H1 (cell line): ENCODE results near the gene ZNF367. TPM values are rescaled to one million over a fixed set of nuclear protein-coding genes. Genes with fewer than 3 reads are reported as not detected.
A peak's percentile ranks its signal among the peaks of the same experiment; 100 is the strongest.

Source experiments
- CTCF ChIA-PET: fragments of 300-600 bp; sonication (Branson Sonifier 250); formaldehyde crosslinking; loops from one replicate; lab custom pipeline; 2021; ENCODE audit not compliant: partially characterized antibody; lab: Charles Lee
- POLR2A ChIA-PET: fragments of 300-600 bp; sonication (Branson Sonifier 250); formaldehyde crosslinking; loops from one replicate; lab custom pipeline; 2021; ENCODE audit warnings: inconsistent platforms; ENCODE audit not compliant: partially characterized antibody; lab: Charles Lee
- DNase-seq, 2 experiments: peaks; one replicate each; pipeline versions ENCODE4 v3.0.0 to v3.0.0-alpha.2; 2010 to 2022; ENCODE audit warnings: low spot score in 2 of 2, low read depth in 1 of 2, mixed read lengths in 1 of 2
- FAIRE-seq: peaks from 2 replicates; lab custom pipeline; 2011; peaks lifted over from hg19 to GRCh38; lab: Jason Lieb, UNC
- H2AFZ ChIP-seq: 2 replicates; pipeline ENCODE4 v1.8.1; 2012; ENCODE audit warnings: low read length, inconsistent platforms
- H2AK5ac ChIP-seq: 2 replicates; pipeline ENCODE4 v1.6.1; 2013; ENCODE audit warnings: low read depth, low read length
- H2BK120ac ChIP-seq: replicated peaks from 2 replicates; pipeline ENCODE3; 2013; ENCODE audit warnings: low read depth, low read length, inconsistent platforms
- H2BK12ac ChIP-seq: 2 replicates; pipeline ENCODE4 v1.6.1; 2013; ENCODE audit warnings: low read depth, low read length
- H2BK15ac ChIP-seq: 2 replicates; pipeline ENCODE4 v1.6.1; 2013; ENCODE audit warnings: low read length
- H2BK20ac ChIP-seq: 2 replicates; pipeline ENCODE4 v1.6.1; 2013; ENCODE audit warnings: low read length
- H2BK5ac ChIP-seq: 2 replicates; pipeline ENCODE4 v1.6.1; 2013; ENCODE audit warnings: low read depth, low read length
- H3K14ac ChIP-seq: 2 replicates; pipeline ENCODE4 v1.6.1; 2013; ENCODE audit warnings: inconsistent platforms; ENCODE audit not compliant: insufficient read length
- H3K18ac ChIP-seq: 2 replicates; pipeline ENCODE4 v1.6.1; 2013; ENCODE audit warnings: low read length; ENCODE audit errors: extremely low read depth
- H3K23ac ChIP-seq: 2 replicates; pipeline ENCODE4 v1.6.1; 2013; ENCODE audit warnings: inconsistent platforms; ENCODE audit not compliant: insufficient read length
- H3K23me2 ChIP-seq: 2 replicates; pipeline ENCODE4 v1.6.1; 2013; ENCODE audit warnings: low read depth, low read length
- H3K27ac ChIP-seq: 2 replicates; pipeline ENCODE4 v1.6.1; 2011; ENCODE audit warnings: low read depth, low read length, inconsistent platforms
- H3K27me3 ChIP-seq, 4 experiments: replicated peaks in 1 of 4; 1 replicate in 1 of 4; 2 replicates in 3 of 4; pipeline versions ENCODE4 v1.6.1 to v1.8.1; 2011 to 2013; ENCODE audit warnings: low read length in 3 of 4, mild to moderate bottlenecking in 3 of 4, inconsistent platforms in 2 of 4, mixed read lengths in 2 of 4, moderate library complexity in 1 of 4; ENCODE audit not compliant: control insufficient read depth in 3 of 4, insufficient read depth in 3 of 4; ENCODE audit errors: extremely low read depth in 1 of 4
- H3K36me3 ChIP-seq, 4 experiments: 2 replicates each; pipeline versions ENCODE4 v1.6.1 to v1.8.1; 2011 to 2013; ENCODE audit warnings: mild to moderate bottlenecking in 4 of 4, low read length in 3 of 4, moderate library complexity in 2 of 4, control low read depth in 1 of 4, inconsistent platforms in 1 of 4; ENCODE audit not compliant: insufficient read depth in 4 of 4, control insufficient read depth in 2 of 4
- H3K4ac ChIP-seq: replicated peaks from 2 replicates; pipeline ENCODE3; 2013; ENCODE audit warnings: low read length, low read depth, mixed read lengths, inconsistent platforms; ENCODE audit not compliant: insufficient read length
- H3K4me1 ChIP-seq, 4 experiments: replicated peaks in 1 of 4; 1 replicate in 1 of 4; 2 replicates in 3 of 4; pipeline versions ENCODE4 v1.6.1 to v1.8.1; 2011 to 2013; ENCODE audit warnings: low read length in 3 of 4, inconsistent platforms in 2 of 4, mixed read lengths in 1 of 4; ENCODE audit not compliant: insufficient read depth in 4 of 4, control insufficient read depth in 3 of 4
- H3K4me2 ChIP-seq, 2 experiments: 2 replicates each; pipeline versions ENCODE4 v1.6.1 to v1.8.1; 2011 to 2013; ENCODE audit warnings: low read depth in 2 of 2, low read length in 2 of 2, control low read depth in 1 of 2, inconsistent platforms in 1 of 2, mild to moderate bottlenecking in 1 of 2; ENCODE audit not compliant: insufficient read depth in 1 of 2
- H3K4me3 ChIP-seq, 4 experiments: fragments of 200-600, 300-600 bp in 1 of 4; sonication (generic), shearing (Covaris generic), sonication (Bioruptor Twin) in 1 of 4; 2 replicates each; pipeline versions ENCODE4 v1.5.1 to v1.8.1; 2011 to 2016; ENCODE audit warnings: low read length in 4 of 4, low read depth in 3 of 4, control low read depth in 2 of 4, inconsistent platforms in 2 of 4, mild to moderate bottlenecking in 2 of 4, mixed read lengths in 1 of 4, moderate library complexity in 1 of 4; ENCODE audit not compliant: insufficient read depth in 2 of 4; ENCODE audit errors: extremely low read depth in 1 of 4
- H3K56ac ChIP-seq: replicated peaks from 2 replicates; pipeline ENCODE3; 2013; ENCODE audit warnings: low read depth, mild to moderate bottlenecking, mixed read lengths, low read length, inconsistent platforms; ENCODE audit not compliant: insufficient read length
- H3K79me1 ChIP-seq: 2 replicates; pipeline ENCODE4 v1.6.1; 2013; ENCODE audit warnings: low read depth, low read length, control low read depth
- H3K79me2 ChIP-seq, 2 experiments: 2 replicates each; pipeline versions ENCODE4 v1.6.1 to v1.8.1; 2012 to 2013; ENCODE audit warnings: low read length in 2 of 2, mild to moderate bottlenecking in 2 of 2, inconsistent platforms in 1 of 2; ENCODE audit not compliant: insufficient read depth in 2 of 2, control insufficient read depth in 1 of 2
- H3K9ac ChIP-seq, 4 experiments: replicated peaks in 1 of 4; 1 replicate in 1 of 4; 2 replicates in 3 of 4; pipeline versions ENCODE4 v1.6.1 to v1.8.1; 2011 to 2013; ENCODE audit warnings: low read depth in 3 of 4, low read length in 3 of 4, control low read depth in 2 of 4, mild to moderate bottlenecking in 2 of 4, moderate library complexity in 2 of 4, inconsistent platforms in 1 of 4; ENCODE audit errors: extremely low read depth in 1 of 4
- H3K9me3 ChIP-seq, 2 experiments: 2 replicates each; pipeline versions ENCODE4 v1.6.1 to v1.8.1; 2012 to 2013; ENCODE audit warnings: mild to moderate bottlenecking in 2 of 2, moderate library complexity in 2 of 2, control low read depth in 1 of 2, inconsistent platforms in 1 of 2, low read depth in 1 of 2, low read length in 1 of 2, mixed read lengths in 1 of 2; ENCODE audit not compliant: insufficient read depth in 2 of 2
- H4K20me1 ChIP-seq, 2 experiments: replicated peaks in 1 of 2; 2 replicates each; pipeline versions ENCODE3 to v1.8.1; 2011 to 2013; ENCODE audit warnings: inconsistent platforms in 2 of 2, low read length in 2 of 2, mild to moderate bottlenecking in 1 of 2; ENCODE audit not compliant: insufficient read depth in 2 of 2, control insufficient read depth in 1 of 2
- H4K5ac ChIP-seq: 2 replicates; pipeline ENCODE4 v1.6.1; 2013; ENCODE audit warnings: low read length, low read depth, mixed read lengths, inconsistent platforms; ENCODE audit not compliant: insufficient read length
- H4K8ac ChIP-seq: 2 replicates; pipeline ENCODE4 v1.8.0; 2013; ENCODE audit warnings: mild to moderate bottlenecking, moderate library complexity, low read length, inconsistent platforms; ENCODE audit not compliant: insufficient read depth; ENCODE audit errors: extremely low read depth
- H4K91ac ChIP-seq: replicated peaks from 2 replicates; pipeline ENCODE3; 2013; ENCODE audit warnings: low read length, mixed read lengths, inconsistent platforms; ENCODE audit not compliant: insufficient read length
- MAFK ChIP-seq: IDR thresholded peaks from 2 replicates; pipeline ENCODE4 v1.6.1; 2012; ENCODE audit warnings: low read depth, mild to moderate bottlenecking, improper control_type of control experiment, low read length
- RFX5 ChIP-seq: IDR thresholded peaks from 2 replicates; pipeline ENCODE4 v1.6.1; 2011; ENCODE audit warnings: low read depth, low read length, improper control_type of control experiment, borderline replicate concordance
- SP1 ChIP-seq: IDR thresholded peaks from 2 replicates; pipeline ENCODE4 v1.6.1; 2011; ENCODE audit warnings: low read depth, low read length
- YY1 ChIP-seq: IDR thresholded peaks from 2 replicates; pipeline ENCODE4 v1.6.1; 2011; ENCODE audit warnings: low read depth, mild to moderate bottlenecking, low read length
- WGBS, 2 experiments: shearing (Covaris generic) in 1 of 2; methylation state at CpG; one replicate each; pipeline versions ENCODE4 v1.1.6 to v1.1.7; 2013 to 2015; ENCODE audit warnings: low lambda C conversion rate in 2 of 2, mixed read lengths in 2 of 2, inconsistent platforms in 1 of 2, low coverage in 1 of 2, missing lambda C conversion rate in 1 of 2; ENCODE audit not compliant: insufficient replicate concordance in 2 of 2, insufficient coverage in 1 of 2, insufficient read length in 1 of 2; ENCODE audit errors: extremely low coverage in 1 of 2, missing lambda C conversion rate in 1 of 2; 5-methylcytosine and 5-hydroxymethylcytosine counted together
- polyA plus RNA-seq, 7 experiments: library from polyadenylated mRNA; depleted of rRNA in 3 of 7; stranded (reverse) in 5 of 7; unstranded in 2 of 7; fragments of >200 nt in 5 of 7; fragments of 200-250 nt in 2 of 7; gene quantifications; 1 replicate in 5 of 7; 2 replicates in 1 of 7; 4 replicates in 1 of 7; pipeline versions ENCODE4 v1.2.1 to v1.2.3, GENCODE V29; 2011 to 2013; ENCODE audit warnings: missing spikeins in 2 of 7, mixed read lengths in 2 of 7
- total RNA-seq: library from RNA; stranded (reverse); fragmentation: NEBNext Ultra II Directional; extraction: Animal tissue kit (Norgen Biotek cat#: 25700); gene quantifications from 2 replicates; pipeline ENCODE4 v1.2.1, GENCODE V29; 2021

ZNF367 gene
- total and polyA plus RNA-seq, 2 of the 8 experiments (the other 6 are each of a cell fraction or from before 2014, with no cell fraction given), result 2.2 to 8.2 TPM

- Histone ChIP-seq H3K23ac (no peak overlapping the region), H3K14ac (no peak overlapping the region), H2BK5ac (no peak overlapping the region), H3K9ac (no peak overlapping the region), H3K4me2 (no peak overlapping the region), H3K4me3 (no peak overlapping the region), H2AK5ac (no peak overlapping the region), H3K79me1 (peaks cover 4% of the 10 kb centered on the region; the same call in 1 of the 2 replicates), H3K36me3 (peaks cover 0 to 5% (median 2%) of the 10 kb centered on the region in 4 experiments; a peak in 3 of 8 replicates), H2BK12ac (peak overlapping the region; percentile 21; the same call in 1 of the 2 replicates), H4K8ac (no peak overlapping the region), H4K91ac (no peak overlapping the region), H3K23me2 (peaks cover 9% of the 10 kb centered on the region), H3K4me1 (peaks cover 0 to 13% (median 4%) of the 10 kb centered on the region in 4 experiments; a peak in 4 of 7 replicates), H3K56ac (no peak overlapping the region), H4K5ac (no peak overlapping the region), H3K27ac (no peak overlapping the region), H3K4ac (no peak overlapping the region), H4K20me1 (peaks cover 6 to 11% of the 10 kb centered on the region in 2 experiments), H3K18ac (no peak overlapping the region), H3K79me2 (peaks cover 2 to 75% of the 10 kb centered on the region in 2 experiments; a peak in 3 of 4 replicates), H2BK120ac (no peak overlapping the region), H2AFZ (no peak overlapping the region), H2BK15ac (no peak overlapping the region), H3K9me3 (no peaks in the 10 kb centered on the region), H3K27me3 (no peaks in the 10 kb centered on the region), H2BK20ac (no peak overlapping the region)
- FAIRE-seq, result no peak
- DNase-seq, result no peak
- TF ChIP-seq MAFK (peak; percentile 60; the same call in 1 of the 2 replicates), YY1 (no peak), RFX5 (no peak), SP1 (no peak)
- CTCF ChIA-PET, result interaction anchor here (0.6 to 2.0 kb wide), 4 partner anchors 39 to 1547 kb away, joined by 3 to 8 read pairs (median 4); no protein-coding TSS in a partner anchor
- POLR2A ChIA-PET, result interaction anchor here (0.6 to 1.5 kb wide), 4 partner anchors 9 to 659 kb away, joined by 3 read pairs; partner anchors contain the start of gene ERCC6L2
- WGBS, 2 experiments, result 90% methylated on average over 7 of the region's 7 CpGs; no CpG with 5 or more reads in 1 of the 2 experiments
Measured at GRCh38 chr9:96413302-96414221, 4.6 kb downstream of the ZNF367 start.
